DOHH2 (cell line): ENCODE data around the gene RGS9.

ENCODE experiments used
- H3F3A ChIP-seq: fragments of 200-600 bp; sonication (generic), shearing (Covaris generic); 2 replicates; pipeline ENCODE4 v1.6.0; 2016; ENCODE audit warnings: antibody characterized with exemption, mild to moderate bottlenecking; ENCODE audit not compliant: control insufficient read depth, insufficient read depth
- H3K27ac ChIP-seq: fragments of 200-600 bp; sonication (generic); 2 replicates; pipeline ENCODE4 v1.5.1; 2014; ENCODE audit warnings: low read depth, mild to moderate bottlenecking, low read length, moderate library complexity
- H3K27me3 ChIP-seq: fragments of 200-600 bp; sonication (generic); 2 replicates; pipeline ENCODE4 v1.6.1; 2014; ENCODE audit warnings: mild to moderate bottlenecking, low read length, mixed read lengths; ENCODE audit not compliant: control insufficient read depth
- H3K36me3 ChIP-seq: fragments of 200-600 bp; sonication (generic); 2 replicates; pipeline ENCODE4 v1.6.1; 2014; ENCODE audit warnings: mild to moderate bottlenecking, low read length, moderate library complexity, mixed read lengths; ENCODE audit not compliant: control insufficient read depth
- H3K4me1 ChIP-seq: fragments of 200-600 bp; sonication (generic); 2 replicates; pipeline ENCODE4 v1.6.1; 2014; ENCODE audit warnings: mild to moderate bottlenecking, low read length, mixed read lengths; ENCODE audit not compliant: control insufficient read depth
- H3K4me2 ChIP-seq: fragments of 200-600 bp; sonication (generic); 2 replicates; pipeline ENCODE4 v1.6.0; 2014; ENCODE audit warnings: mild to moderate bottlenecking, low read length, moderate library complexity
- H3K4me3 ChIP-seq: fragments of 200-600 bp; sonication (generic); 2 replicates; pipeline ENCODE4 v1.5.1; 2014; ENCODE audit warnings: mild to moderate bottlenecking, low read length, mixed read lengths
- H3K79me2 ChIP-seq: fragments of 200-600 bp; sonication (generic); 2 replicates; pipeline ENCODE4 v1.6.1; 2014; ENCODE audit warnings: mild to moderate bottlenecking, low read length, mixed read lengths; ENCODE audit not compliant: control insufficient read depth
- H3K9me2 ChIP-seq: fragments of 200-600 bp; sonication (generic); replicated peaks from 2 replicates; pipeline ENCODE4 v1.6.1; 2014; ENCODE audit warnings: mild to moderate bottlenecking, low read length, mixed read lengths; ENCODE audit not compliant: control insufficient read depth
- H3K9me3 ChIP-seq: fragments of 200-600 bp; sonication (generic); 2 replicates; pipeline ENCODE4 v1.6.1; 2014; ENCODE audit warnings: antibody characterized with exemption, low read length, mixed read lengths; ENCODE audit not compliant: control insufficient read depth, insufficient read depth
- H4K20me1 ChIP-seq: fragments of 200-600 bp; sonication (generic); 2 replicates; pipeline ENCODE4 v1.6.0; 2014; ENCODE audit warnings: low read depth, mild to moderate bottlenecking, antibody characterized with exemption, low read length, moderate library complexity; ENCODE audit not compliant: control insufficient read depth, insufficient read depth
- EZH2phosphoT487 ChIP-seq: fragments of 200-600 bp; sonication (generic); IDR thresholded peaks from 2 replicates; pipeline ENCODE4 v1.6.1; 2017; ENCODE audit warnings: borderline replicate concordance, mild to moderate bottlenecking, antibody characterized with exemption, low read length, moderate library complexity, mixed read lengths
- TF ChIP-seq, protein P1 (sequence below): fragments of 200-600 bp; sonication (generic); IDR thresholded peaks from one replicate; pipeline ENCODE4 v1.5.1; 2014; ENCODE audit warnings: antibody characterized with exemption, mild to moderate bottlenecking, low read depth, low read length; ENCODE audit not compliant: poor library complexity, severe bottlenecking

The RGS9 gene

DNA sequence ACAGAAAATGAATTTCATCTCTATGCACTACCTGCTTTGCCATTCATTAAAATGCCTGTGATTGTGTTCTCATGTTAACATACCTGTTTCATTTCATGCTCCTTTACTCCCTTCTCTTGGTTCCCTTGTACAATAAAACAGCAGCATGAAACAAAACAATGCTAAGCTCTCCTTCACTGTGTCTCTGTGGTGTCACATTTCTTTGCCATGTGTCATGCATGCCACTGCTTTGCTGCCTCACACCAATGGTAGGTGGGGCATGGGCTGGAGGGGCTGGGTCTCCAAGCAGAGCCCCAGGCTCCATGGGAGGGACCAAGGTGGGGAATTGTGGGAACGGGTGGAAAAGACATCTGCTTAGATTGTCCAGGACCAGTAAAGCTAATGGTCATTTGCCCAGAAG lies 83.6 kb downstream of the RGS9 start:
- Histone ChIP-seq H3K27ac (no peak overlapping the region), H3K79me2 (no peaks in the 10 kb centered on the region), H3K27me3 (no peaks in the 10 kb centered on the region), H3F3A (no peaks in the 10 kb centered on the region), H3K4me1 (no peaks in the 10 kb centered on the region), H3K9me3 (no peaks in the 10 kb centered on the region), H3K4me2 (no peak overlapping the region), H3K36me3 (no peaks in the 10 kb centered on the region), H4K20me1 (no peaks in the 10 kb centered on the region), H3K4me3 (no peak overlapping the region), H3K9me2 (no peaks in the 10 kb centered on the region)
- TF ChIP-seq, protein P1, sequence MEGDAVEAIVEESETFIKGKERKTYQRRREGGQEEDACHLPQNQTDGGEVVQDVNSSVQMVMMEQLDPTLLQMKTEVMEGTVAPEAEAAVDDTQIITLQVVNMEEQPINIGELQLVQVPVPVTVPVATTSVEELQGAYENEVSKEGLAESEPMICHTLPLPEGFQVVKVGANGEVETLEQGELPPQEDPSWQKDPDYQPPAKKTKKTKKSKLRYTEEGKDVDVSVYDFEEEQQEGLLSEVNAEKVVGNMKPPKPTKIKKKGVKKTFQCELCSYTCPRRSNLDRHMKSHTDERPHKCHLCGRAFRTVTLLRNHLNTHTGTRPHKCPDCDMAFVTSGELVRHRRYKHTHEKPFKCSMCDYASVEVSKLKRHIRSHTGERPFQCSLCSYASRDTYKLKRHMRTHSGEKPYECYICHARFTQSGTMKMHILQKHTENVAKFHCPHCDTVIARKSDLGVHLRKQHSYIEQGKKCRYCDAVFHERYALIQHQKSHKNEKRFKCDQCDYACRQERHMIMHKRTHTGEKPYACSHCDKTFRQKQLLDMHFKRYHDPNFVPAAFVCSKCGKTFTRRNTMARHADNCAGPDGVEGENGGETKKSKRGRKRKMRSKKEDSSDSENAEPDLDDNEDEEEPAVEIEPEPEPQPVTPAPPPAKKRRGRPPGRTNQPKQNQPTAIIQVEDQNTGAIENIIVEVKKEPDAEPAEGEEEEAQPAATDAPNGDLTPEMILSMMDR = no peak
- no peak for TF ChIP-seq EZH2phosphoT487

DNA sequence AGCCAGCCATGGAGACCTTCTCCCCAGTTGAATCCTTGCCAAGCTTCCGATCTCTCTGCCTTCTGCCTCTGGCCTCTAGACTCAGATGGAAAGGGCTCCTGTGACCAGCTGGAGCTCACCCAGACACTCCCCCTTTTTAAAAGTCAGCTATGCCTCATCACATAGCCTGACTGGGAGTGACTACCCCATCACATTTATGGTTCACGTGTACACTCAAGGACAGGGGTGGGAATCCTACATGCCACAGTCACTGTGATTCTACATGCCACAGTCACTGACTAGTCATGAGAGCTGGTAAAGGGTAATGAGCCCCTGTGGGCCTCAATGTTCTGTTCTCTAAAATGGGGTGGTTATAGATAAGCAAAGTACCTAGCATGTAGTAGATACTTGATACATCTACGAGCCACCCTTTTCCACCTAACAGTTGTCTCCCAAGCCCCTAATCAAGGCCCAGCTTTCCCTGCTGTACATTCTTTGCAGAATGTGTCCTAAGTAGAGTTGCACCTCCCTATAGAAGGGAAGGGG lies 85.1 kb downstream of the RGS9 start:
- H3K4me1 ChIP-seq = no peaks in the 10 kb centered on the region
- TF ChIP-seq, protein P1 = no peak
- TF ChIP-seq EZH2phosphoT487 = no peak
- no peaks in the 10 kb centered on the region for H3K36me3 ChIP-seq
- no peak overlapping the region for H3K27ac ChIP-seq
- no peak overlapping the region for H3K4me3 ChIP-seq
- no peaks in the 10 kb centered on the region for H3K9me2 ChIP-seq
- H3F3A ChIP-seq = no peaks in the 10 kb centered on the region
- no peaks in the 10 kb centered on the region for H3K9me3 ChIP-seq
- H4K20me1 ChIP-seq = no peaks in the 10 kb centered on the region
- H3K27me3 ChIP-seq = no peaks in the 10 kb centered on the region
- H3K4me2 ChIP-seq = no peak overlapping the region
- no peaks in the 10 kb centered on the region for H3K79me2 ChIP-seq

DNA sequence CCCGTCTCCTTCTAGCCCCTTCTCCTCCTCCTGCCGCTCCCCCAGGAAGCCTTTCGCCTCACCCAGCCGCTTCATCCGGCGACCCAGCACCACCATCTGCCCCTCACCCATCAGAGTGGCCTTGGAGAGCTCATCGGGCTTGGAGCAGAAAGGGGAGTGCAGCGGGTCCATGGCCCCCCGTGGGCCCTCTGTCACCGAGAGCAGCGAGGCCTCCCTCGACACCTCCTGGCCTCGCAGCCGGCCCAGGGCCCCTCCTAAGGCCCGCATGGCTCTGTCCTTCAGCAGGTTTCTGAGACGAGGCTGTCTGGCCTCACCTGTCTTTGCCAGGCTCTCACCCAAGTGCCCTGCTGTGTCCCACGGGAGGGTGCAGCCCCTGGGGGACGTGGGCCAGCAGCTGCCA lies 87.9 kb downstream of the RGS9 start:
- H3K27ac ChIP-seq = no peak overlapping the region
- peaks cover 3% of the 10 kb centered on the region; the same call in 1 of the 2 replicates for H3K27me3 ChIP-seq
- H3K4me3 ChIP-seq = no peak overlapping the region
- no peak for TF ChIP-seq EZH2phosphoT487
- TF ChIP-seq, protein P1 = no peak
- no peaks in the 10 kb centered on the region for H3K9me2 ChIP-seq
- H4K20me1 ChIP-seq = no peaks in the 10 kb centered on the region
- no peak overlapping the region for H3K4me2 ChIP-seq
- no peaks in the 10 kb centered on the region for H3K36me3 ChIP-seq
- H3F3A ChIP-seq = no peaks in the 10 kb centered on the region
- H3K4me1 ChIP-seq = 0 out of 2 replicates have a peak, but pooled peaks cover 3% of the 10 kb centered on the region
- H3K9me3 ChIP-seq = no peaks in the 10 kb centered on the region
- no peaks in the 10 kb centered on the region for H3K79me2 ChIP-seq
